Psoas muscle (tissue), 8 donors: ENCODE measurements around the gene COX7A2. TPM values are rescaled to one million over a fixed set of nuclear protein-coding genes. Genes with fewer than 3 reads are reported as not detected.

Source experiments
- ATAC-seq, 4 donors: fragments of 200-7000 bp; cut with Tn5 transposase; one replicate each; pipeline ENCODE4 v1.9.1; 2020; ENCODE audit warnings: moderate library complexity in 3 of 4, mild to moderate bottlenecking in 2 of 4
- DNase-seq, 2 donors: peaks; one replicate each; pipeline ENCODE4 v3.0.0-alpha.2; 2020
- H3K27ac ChIP-seq: fragments of 200-600 bp; one replicate; pipeline ENCODE4 v1.8.0; 2022
- H3K27me3 ChIP-seq, 3 donors: fragments of 200-600 bp in 1 of 3; one replicate each; pipeline versions ENCODE4 v1.6.1 to v1.8.0; 2013 to 2022; ENCODE audit warnings: low read length in 2 of 3, mild to moderate bottlenecking in 2 of 3, moderate library complexity in 1 of 3; ENCODE audit not compliant: insufficient read depth in 3 of 3
- H3K36me3 ChIP-seq, 2 donors: fragments of 200-600 bp in 1 of 2; one replicate each; pipeline versions ENCODE4 v1.6.1 to v1.8.0; 2013 to 2022; ENCODE audit warnings: low read depth in 1 of 2, mild to moderate bottlenecking in 1 of 2, moderate library complexity in 1 of 2; ENCODE audit not compliant: insufficient read depth in 1 of 2
- H3K4me1 ChIP-seq: fragments of 200-600 bp; one replicate; pipeline ENCODE4 v1.8.0; 2022
- H3K4me3 ChIP-seq: fragments of 200-600 bp; one replicate; pipeline ENCODE4 v1.8.0; 2022; ENCODE audit warnings: mild to moderate bottlenecking
- H3K9me3 ChIP-seq: fragments of 200-600 bp; one replicate; pipeline ENCODE4 v1.8.0; 2022
- WGBS, 3 donors: extraction: QIAGEN DNeasy Blood & Tissue Kit; methylation state at CpG; one replicate each; pipeline versions ENCODE4 v1.1.6 to v1.1.7; 2013; 5-methylcytosine and 5-hydroxymethylcytosine counted together
- intact Hi-C, 2 donors: fragments of 100-400 bp; cut with DNase I; formaldehyde crosslinking; loops; one replicate each; pipeline versions ENCODE4 v1.11.0 to v1.14.2; 2022
- polyA plus RNA-seq, 3 donors: library from polyadenylated mRNA; stranded (reverse); fragments of 200-250 nt; gene quantifications; one replicate each; pipeline ENCODE4 v1.2.3, GENCODE V29; 2013
- total RNA-seq, 4 donors: library from RNA; stranded (reverse); fragmentation: NEBNext Ultra II Directional in 2 of 4; extraction: Animal tissue kit (Norgen Biotek cat#: 25700) in 2 of 4; gene quantifications; one replicate each; pipeline versions ENCODE4 v1.2.1 to v1.2.4, GENCODE V29; 2021 to 2023
- TF ChIP-seq, protein P1 (sequence below): fragments of 200-600 bp; IDR thresholded peaks from one replicate; pipeline ENCODE4 v1.8.0; 2022; ENCODE audit warnings: antibody characterized with exemption
- donor health status: healthy with polysubstance abuse.
- donor health status: DM: no; HTN: no; CAD: no; lungs with moderate emphysema.
- donor health status: Bipolar disorder and iron deficiency.
- donor health status: healthy.
- donor health status: DM: yes; HTN: yes; CAD: no.
- donor health status: DM: no; HTN: no; CAD: no.
- donor health status: DM: no; HTN: no; CAD: no.
- donor health status: DM: yes; HTN: yes; CAD: no.

Gene COX7A2
- total and polyA plus RNA-seq, 7 donors = 224 to 466 (median 366) TPM

DNA sequence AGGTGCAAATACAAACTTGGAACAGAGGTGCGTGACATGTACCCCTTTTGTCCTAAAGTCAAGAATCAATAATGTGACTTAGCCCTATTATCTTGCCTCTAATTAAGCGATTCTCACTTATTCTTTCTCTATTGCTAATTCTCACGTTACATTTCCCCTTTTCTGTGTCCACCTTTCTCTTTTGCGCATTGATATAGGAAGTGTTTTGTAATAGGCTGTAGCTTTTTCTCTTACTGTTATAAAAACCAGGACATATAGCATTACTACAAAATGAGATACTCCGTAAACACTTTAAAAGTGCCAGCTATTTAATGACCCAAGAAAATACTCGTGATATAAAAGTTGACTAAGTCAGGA, 41.7 kb upstream of the COX7A2 start:
- Histone ChIP-seq H3K27ac (peak overlapping the region; percentile 95), H3K4me3 (peak overlapping the region; percentile 94), H3K9me3 (no peaks in the 10 kb centered on the region), H3K4me1 (peaks cover 26% of the 10 kb centered on the region), H3K36me3 (no peaks in the 10 kb centered on the region), H3K27me3 (no peaks in the 10 kb centered on the region)
- ATAC-seq = no peak
- no peak for DNase-seq
- TF ChIP-seq, protein P1, sequence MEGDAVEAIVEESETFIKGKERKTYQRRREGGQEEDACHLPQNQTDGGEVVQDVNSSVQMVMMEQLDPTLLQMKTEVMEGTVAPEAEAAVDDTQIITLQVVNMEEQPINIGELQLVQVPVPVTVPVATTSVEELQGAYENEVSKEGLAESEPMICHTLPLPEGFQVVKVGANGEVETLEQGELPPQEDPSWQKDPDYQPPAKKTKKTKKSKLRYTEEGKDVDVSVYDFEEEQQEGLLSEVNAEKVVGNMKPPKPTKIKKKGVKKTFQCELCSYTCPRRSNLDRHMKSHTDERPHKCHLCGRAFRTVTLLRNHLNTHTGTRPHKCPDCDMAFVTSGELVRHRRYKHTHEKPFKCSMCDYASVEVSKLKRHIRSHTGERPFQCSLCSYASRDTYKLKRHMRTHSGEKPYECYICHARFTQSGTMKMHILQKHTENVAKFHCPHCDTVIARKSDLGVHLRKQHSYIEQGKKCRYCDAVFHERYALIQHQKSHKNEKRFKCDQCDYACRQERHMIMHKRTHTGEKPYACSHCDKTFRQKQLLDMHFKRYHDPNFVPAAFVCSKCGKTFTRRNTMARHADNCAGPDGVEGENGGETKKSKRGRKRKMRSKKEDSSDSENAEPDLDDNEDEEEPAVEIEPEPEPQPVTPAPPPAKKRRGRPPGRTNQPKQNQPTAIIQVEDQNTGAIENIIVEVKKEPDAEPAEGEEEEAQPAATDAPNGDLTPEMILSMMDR = no peak
- intact Hi-C loops = loop anchor here in 1 of 2 donors (10.0 kb wide), 1 partner anchor 320 kb away; the partner anchor contains the start of gene SENP6
- 0 to 2% (median 1%) methylated on average over 6 of the region's 6 CpGs for WGBS, 3 donors

DNA sequence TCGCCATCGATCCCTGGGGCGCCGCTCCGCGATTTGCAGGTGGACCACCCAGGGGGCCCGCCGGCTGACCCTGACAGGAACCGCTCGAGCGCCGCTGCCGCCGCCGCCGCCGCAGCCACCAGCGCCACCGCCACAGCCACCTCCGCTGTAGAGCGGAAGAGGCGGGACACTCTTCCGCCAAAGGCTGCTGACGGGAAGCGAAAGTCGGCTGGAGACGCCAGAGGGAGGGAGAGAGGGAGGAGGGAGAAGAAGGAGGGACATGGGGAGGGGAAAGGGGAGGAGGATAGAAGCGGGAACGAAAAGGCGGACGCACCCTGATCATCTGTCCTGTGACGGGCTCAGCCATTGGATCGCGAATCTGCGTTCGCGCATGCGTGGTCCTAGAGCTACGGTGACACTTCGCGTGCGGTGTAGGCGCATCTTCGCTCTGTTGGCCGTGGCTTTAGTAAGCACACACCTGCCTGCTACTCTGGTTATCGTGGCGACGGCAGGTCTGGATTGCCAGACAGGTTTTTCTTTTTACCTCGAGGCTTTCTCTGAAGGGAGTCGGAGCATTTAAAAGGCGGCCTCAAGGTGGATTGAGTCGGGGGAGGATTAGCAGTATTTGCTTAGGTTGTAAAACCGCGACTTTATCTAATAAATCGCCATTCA, 41.2 kb upstream of the COX7A2 start, which contains the start of gene TMEM30A:
Gene TMEM30A, minus strand, starts transcription at position 161 of the 651 bp plus-strand sequence. Its CDS starts 154 bp downstream, at position 7.
- Histone ChIP-seq H3K27me3 (no peaks in the 10 kb centered on the region), H3K27ac (peak within 1 kb of the TSS; percentile 95), H3K4me1 (peaks cover 31% of the 10 kb centered on the region), H3K36me3 (no peaks in the 10 kb centered on the region), H3K9me3 (no peaks in the 10 kb centered on the region), H3K4me3 (peak within 1 kb of the TSS; percentile 94)
- WGBS, 3 donors = 0% methylated on average over 47 to 55 of the region's 55 CpGs
- TF ChIP-seq, protein P1 = no peak
- intact Hi-C loops = loop anchor here in 1 of 2 donors (5.0 to 10.0 kb wide), 2 partner anchors 243 to 320 kb away; partner anchors contain the start of gene SENP6
- peak; percentile 96 to 99 for DNase-seq
- ATAC-seq = peak; percentile 98 to 100 (median 100)

DNA sequence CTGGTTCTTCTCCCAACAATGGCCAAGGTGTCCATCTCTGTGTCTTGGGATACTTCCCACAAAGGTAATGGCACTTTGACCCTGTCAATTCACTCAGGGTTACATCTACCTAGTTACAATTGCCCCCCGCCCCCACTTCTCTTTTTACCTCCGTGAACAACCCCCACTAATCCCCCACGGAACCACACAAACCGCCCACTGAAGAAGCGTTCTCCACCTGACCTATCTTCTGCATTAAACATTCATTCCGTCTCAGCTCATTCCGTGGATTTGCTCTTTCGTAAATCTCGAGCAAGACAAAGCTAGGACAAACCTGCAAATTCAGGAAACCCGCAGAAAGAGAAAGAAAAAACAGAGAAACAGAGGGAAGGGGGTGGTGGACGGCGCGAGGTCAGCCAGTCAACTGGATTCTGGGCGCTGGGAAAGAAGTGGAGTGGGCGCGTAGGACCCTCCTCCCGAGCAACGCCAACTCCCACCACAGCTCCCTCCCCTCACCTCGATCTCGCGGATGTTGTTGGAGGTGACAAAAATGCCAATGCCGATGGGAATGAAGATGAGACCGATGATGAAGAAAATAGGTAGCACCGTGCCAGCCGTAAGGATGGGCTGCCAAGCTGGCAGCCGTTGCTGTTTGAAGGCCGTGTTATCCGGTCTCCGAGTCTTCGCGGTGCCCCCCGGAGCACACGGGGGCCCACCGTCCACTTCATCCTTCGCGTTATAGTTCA, 40.5 kb upstream of the COX7A2 start:
- H3K4me3 ChIP-seq = peak overlapping the region; percentile 94
- ATAC-seq = peak; percentile 51 to 68 (median 58)
- no peak for DNase-seq
- H3K9me3 ChIP-seq = no peaks in the 10 kb centered on the region
- no peaks in the 10 kb centered on the region for H3K27me3 ChIP-seq
- H3K36me3 ChIP-seq = no peaks in the 10 kb centered on the region
- H3K4me1 ChIP-seq = peaks cover 38% of the 10 kb centered on the region
- intact Hi-C loops = loop anchor here in 1 of 2 donors (5.0 to 10.0 kb wide), 2 partner anchors 243 to 321 kb away; partner anchors contain the start of gene SENP6
- TF ChIP-seq, protein P1 = no peak
- 0% methylated on average over 36 of the region's 36 CpGs for WGBS, 3 donors
- peak overlapping the region; percentile 95 for H3K27ac ChIP-seq

DNA sequence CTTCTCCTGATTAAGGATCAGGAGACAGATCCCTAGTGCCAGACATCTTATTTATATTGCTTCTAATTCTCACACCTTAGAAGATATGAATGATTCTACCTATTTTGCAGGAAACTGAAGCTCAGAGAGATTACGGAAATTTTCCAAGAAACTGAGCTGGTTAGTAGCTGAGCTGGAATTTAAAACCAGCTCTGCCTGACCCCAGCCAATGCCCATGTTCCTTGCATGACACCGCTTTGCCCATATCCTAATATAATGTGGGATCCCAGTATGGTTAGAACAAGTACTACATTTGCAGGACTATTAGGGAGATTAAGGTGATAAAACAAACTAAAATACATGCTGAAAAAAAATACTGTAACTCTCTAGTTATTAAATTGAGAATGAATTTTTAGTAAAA, 39.1 kb upstream of the COX7A2 start:
- TF ChIP-seq, protein P1 = no peak
- Histone ChIP-seq H3K27ac (no peak overlapping the region), H3K4me1 (peaks cover 51% of the 10 kb centered on the region), H3K27me3 (no peaks in the 10 kb centered on the region), H3K36me3 (no peaks in the 10 kb centered on the region), H3K9me3 (no peaks in the 10 kb centered on the region), H3K4me3 (peak overlapping the region; percentile 94)
- ATAC-seq (no peak), DNase-seq (no peak)
- WGBS, 3 donors = 50 to 68% (median 53%) methylated on average over 2 of the region's 2 CpGs
- intact Hi-C loops = loop anchor here in 1 of 2 donors (5.0 to 10.0 kb wide), 2 partner anchors 245 to 322 kb away; partner anchors contain the start of gene SENP6
